Occipital lobe (tissue), 2 donors: Measurements from ENCODE around the gene CDK5RAP3. TPM values are rescaled to one million over a fixed set of nuclear protein-coding genes. Genes with fewer than 3 reads are reported as not detected.
"Not testable (repeated sequence)": the region's sequence is repeated elsewhere in the genome, so short reads cannot be mapped to it uniquely, and the experiment has no call there.

ENCODE experiments used
- DNase-seq: peaks from one replicate; lab custom pipeline; 2025; lab: John Stamatoyannopoulos, UW
- total RNA-seq: library from RNA; depleted of rRNA; stranded (reverse); fragments of >200 nt; gene quantifications from one replicate; pipeline ENCODE4 v1.2.3, GENCODE V29; 2014

CDK5RAP3 gene
- total RNA-seq, 1 donor from 2014 or later, result 61.6 TPM

DNA sequence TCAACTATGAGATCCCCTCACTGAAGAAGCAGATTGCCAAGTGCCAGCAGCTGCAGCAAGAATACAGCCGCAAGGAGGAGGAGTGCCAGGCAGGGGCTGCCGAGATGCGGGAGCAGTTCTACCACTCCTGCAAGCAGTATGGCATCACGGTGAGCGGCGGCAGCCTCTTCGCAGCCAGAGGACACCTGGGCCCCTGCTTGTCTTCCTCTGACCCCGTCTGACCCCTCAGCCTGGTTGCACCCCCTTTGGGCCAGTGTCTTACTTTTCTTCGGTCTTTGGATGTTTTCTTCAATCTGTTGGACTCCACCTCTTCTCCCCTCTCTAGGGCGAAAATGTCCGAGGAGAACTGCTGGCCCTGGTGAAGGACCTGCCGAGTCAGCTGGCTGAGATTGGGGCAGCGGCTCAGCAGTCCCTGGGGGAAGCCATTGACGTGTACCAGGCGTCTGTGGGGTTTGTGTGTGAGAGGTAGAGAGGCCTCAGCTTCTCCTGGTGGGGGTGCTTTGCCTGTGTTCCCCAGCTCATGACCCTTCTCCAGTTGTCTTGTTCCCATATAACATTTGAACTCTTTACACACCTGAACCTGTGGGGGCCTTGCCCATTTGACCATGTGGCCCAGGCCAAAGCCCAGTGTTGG is 4.4 kb downstream of the CDK5RAP3 start:
- DNase-seq, result no peak

DNA sequence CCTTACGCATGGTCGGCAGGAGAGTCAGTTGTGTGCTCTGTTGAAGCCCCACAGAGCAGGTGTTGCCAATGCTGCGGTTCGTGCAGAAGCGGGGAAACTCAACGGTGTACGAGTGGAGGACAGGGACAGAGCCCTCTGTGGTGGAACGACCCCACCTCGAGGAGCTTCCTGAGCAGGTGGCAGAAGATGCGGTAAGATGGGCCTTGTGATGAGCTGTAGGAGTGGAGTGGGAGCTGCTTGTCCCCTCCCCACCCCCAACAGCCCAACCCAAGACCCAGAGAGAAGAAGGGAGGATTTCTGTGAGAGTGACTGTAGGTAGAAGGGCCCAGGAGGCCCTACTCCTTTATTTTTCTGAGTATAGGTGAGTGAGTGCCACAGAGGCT is 4.9 kb downstream of the CDK5RAP3 start:
- no peak for DNase-seq

DNA sequence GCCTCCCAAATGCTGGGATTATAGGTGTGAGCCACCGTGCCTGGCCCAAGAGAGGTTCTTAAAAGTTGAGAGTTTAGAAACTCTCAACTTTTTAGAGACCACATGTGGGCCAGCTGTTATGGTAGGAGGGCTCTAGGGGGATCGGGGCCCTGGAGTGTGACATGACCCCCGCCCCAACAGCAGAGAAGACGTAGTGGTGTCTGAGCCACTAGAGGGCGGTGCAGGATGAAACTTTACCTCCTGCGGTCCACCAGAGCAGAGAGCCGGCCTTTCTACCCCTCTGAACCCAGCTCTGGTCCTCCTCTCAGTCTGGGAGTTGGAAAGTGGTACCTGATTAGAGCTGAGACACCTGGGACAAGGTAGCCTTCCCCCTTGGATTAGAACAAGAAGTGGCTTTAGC is 7.4 kb downstream of the CDK5RAP3 start:
- DNase-seq, result no peak

DNA sequence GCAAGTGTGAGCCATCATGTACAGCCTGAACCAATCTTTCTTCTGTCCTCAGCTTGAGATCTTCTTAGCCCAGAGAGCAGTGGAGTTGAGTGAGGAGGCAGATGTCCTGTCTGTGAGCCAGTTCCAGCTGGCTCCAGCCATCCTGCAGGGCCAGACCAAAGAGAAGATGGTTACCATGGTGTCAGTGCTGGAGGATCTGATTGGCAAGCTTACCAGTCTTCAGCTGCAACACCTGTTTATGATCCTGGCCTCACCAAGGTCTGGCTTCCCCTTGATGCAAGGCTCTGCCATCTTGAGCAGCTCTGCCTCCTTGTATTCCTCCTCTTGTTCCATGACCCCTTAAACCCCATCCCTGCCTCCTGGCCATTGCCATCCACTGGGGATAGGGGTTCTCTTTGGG is 9.6 kb downstream of the CDK5RAP3 start:
- no peak for DNase-seq

DNA sequence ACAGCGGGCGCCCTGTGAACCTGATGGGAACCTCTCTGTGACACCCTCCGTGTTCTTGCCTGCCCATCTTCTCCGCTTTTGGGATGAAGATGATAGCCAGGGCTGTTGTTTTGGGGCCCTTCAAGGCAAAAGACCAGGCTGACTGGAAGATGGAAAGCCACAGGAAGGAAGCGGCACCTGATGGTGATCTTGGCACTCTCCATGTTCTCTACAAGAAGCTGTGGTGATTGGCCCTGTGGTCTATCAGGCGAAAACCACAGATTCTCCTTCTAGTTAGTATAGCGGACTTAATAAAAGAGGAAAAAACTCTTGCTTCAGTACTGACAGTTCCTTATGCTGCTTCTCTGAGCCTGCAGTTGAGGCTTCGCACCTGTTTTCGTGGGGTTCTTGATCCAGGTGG is 10.5 kb downstream of the CDK5RAP3 start:
- DNase-seq, result no peak

DNA sequence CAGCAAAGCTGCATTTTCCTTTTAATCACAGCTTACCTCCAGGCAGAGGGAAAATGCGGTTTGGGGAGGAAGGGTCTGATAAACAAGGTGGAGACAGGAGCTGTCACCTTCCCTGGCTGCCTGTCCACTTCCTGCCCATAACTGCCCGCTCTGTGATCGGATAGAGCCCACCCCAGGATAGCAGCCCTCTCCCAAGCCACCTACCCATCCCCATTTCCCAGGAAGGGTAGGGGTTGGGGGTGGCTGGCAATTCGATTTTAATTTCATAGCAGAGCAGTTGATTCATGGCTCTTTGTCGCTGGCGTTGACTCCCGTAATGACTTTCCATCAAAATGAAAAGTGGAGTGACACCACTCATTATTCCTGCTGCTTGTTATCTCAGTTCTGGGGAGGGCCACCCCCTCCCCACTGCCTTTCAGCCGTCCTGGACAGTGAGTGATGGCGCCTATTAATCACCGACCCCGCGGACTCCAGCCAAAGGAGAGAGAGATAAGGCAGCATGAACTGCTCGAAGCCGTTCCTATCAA is 11.2 kb downstream of the CDK5RAP3 start:
- DNase-seq, result no peak

DNA sequence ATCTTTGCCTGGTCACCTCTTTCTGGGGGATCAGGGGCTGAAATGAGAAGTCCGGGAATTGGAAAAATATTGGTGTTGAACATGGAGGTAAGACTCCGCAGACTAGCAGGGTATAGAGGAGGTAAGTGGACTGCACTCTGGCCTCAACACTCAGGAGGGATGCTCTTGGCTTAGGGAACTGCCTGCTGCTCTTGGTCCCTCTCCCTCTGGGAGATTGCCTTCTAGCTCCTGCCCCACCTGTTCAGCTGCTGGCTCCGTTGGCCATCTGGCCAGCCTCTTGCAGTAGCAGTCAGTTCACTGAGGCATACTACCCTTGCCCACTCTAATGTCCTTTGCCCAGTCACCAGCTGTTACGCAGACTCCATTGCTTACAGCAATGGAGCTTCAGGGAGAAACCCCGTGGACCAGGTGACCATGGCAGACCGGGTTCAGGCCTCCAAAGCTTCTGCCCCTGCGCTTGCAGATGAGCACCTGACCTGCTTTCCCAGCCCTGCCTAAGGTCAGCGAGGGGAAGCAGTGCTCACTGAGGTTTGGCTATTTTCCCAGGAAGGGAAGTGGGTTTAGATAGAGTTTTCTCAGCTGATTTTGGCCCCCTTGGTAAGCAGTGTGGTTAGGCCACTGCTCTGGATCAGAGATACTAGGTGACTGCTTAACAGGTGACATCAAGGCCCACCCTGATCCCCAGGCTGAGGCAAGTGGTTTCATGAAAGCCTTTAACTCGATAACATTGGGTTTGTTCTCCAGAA is 11.9 kb downstream of the CDK5RAP3 start:
- DNase-seq, result no peak

DNA sequence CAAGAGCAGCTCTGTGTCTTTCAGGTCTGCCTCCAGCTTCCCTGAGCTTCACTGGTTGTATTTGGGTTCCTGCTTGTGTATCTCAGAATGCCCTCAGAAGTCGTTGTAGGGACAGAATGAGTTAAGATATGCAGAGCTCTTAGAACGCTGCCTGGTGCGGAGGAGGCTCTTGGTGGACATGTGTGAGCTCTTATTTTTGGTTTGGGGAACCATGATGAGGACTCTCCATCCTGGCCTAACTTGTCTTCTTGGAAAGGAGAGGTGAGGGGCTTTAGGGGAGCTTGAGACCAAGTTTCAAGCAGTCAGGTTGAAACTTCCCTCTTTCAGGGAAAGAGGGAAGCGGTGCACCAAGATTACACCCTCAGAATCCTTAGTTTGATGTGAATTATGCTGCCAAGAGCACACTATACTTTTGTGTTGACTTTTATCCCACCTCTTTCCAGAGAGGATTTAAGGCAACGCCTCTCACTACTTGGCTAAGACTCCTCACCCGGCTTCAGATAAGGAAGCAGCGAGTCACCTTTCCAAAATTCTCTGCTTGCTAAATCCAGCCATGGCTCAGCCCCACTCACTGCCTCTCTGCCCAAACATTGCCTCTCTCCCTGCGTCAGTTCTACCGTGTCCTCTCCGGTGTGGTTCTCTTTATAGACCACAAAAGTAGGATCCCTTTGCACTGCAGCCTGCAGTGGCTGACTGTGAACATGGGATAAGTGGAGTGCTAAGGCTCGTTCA is 12.7 kb downstream of the CDK5RAP3 start:
- DNase-seq, result no peak

DNA sequence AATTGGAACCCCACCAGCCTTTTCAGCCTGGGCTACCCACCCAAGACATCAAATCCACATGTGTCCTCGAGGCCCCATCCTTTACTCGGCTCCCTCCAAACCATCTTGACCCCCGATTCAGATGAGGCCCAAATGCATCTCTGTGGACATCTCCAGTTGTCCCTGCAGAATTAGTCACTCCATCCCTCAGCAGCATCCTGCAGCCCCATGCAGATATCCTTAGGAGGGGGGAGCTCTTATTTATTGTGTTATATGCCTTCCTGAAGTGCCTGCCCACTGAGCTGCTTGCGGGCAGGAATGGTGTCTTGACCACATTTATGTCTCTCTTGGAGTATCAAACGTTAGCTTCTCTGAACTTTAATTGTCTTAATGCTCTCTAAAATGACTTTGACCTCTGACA is 15.6 kb downstream of the CDK5RAP3 start:
- DNase-seq, result no peak

DNA sequence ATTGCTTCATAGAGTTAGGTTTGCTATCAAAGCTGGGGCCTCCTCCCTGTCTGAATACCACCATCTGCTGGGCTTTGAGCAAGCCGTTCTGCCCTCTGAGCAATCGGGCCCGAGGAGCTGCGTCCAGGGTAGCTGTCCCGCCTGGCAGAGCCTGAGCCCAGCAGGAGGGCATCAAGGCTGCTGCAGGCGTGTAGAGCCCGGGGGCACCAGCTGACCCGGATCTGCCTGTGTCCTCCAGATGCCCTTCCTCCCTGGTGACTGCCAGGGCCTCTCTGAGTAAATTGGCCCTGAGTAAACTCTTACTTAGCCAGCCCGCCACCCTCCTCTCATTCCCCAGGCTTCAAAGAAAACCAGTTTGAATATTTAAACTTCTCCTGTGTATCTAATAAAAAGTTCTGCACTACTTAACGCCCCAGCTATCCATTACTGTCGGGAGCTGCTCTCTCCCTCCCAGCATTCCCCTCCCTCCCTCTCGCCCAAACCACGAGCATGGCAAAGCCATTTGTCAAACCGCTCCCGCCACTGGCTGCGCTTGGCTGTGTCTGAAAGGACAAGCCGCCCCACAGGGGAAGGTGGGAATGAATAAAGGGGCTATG is 16.4 kb downstream of the CDK5RAP3 start:
- DNase-seq, result no peak

DNA sequence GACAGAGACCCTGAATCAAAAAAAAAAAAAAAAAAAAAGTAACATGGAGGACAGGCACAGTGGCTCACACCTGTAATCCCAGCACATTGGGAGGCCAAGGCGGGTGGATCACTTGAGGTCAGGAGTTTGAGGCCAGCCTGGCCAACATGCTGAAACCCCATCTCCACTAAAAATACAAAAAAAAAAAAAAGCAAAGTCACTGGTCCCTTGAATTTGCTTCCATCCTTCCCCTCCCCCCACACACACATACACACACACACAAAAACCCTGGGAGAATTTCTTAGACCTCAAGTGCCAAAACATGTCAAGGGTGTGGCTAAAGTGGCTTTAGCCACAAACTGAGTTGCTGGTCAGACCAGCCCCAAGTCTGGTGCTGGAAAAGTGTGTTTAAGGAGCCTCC is 17.5 kb downstream of the CDK5RAP3 start:
- not testable (repeated sequence) for DNase-seq

DNA sequence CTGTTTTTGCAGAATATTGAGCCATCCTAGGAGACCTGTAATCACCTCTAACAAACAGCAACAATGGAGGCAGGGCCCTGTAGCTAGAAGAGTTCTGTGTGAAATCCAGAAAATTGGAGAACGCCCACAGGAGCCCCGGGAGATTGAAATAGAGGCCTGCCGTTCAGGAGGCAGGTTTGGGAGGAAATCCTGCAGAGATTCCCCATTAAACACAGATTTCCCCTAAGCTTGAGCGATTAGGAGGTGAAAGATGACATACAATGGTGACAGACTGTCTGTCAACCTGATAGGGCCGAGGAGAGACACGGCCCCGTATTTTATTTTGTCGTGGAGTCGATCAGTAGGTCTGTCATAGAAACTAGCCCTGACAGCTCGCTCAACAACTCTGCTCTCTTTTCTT is 18.2 kb downstream of the CDK5RAP3 start:
- DNase-seq, result no peak

DNA sequence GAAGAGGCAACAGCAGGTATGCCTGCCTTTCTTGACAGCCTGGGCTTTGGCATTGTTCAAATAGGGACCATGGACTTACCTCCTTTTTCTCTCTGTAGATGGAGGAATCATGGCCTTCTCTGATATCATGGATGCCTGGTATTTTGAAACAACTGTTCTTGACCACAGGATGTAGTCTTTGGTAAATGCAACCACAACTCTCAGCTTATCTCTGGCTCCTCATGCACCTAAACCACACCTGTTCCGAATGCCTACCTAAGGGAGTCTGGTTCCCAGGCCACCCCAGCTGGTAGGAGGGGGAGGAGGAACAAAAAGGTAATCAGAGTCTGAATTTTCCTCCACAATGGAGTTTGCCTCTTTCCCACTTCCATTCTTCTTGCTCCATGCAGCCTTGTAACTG is 18.8 kb downstream of the CDK5RAP3 start:
- DNase-seq, result no peak

DNA sequence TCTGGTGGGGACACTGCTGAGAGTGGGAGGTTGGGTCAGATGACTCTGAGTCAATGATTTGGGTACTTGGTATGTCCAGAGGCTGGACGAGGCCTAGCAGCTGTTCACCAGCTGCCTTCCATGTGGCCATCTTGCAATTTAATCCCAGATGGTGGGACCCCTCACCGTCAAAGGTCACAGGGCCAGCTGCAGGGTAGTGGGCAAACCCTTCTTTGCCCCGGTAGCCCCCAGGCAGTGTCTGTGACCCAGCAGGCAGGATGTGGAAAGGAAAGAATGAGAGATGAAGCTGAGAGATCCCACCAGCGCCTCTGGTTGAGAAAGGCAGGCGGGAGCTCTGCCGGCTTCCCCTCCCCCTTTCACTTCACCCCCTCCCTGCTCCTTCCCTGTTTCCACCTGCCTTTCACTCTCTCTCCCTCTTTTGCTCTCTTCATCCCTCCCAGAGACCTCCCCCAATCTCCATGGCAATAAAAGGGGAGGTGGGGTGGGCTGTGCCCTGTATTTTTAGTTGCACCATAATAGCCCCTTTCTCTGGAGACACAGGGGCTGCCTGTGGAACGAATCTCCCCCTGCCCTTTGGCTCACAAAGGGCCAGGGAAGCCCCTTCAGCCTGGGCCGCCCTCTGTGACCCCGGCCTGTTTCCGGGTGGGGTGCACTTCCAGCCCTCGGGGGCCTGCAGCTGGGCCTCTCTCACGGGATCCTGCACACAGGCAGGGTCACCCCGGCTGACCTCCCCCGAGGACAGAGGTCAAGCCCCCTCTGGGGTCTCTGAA is 20.2 kb downstream of the CDK5RAP3 start:
- no peak for DNase-seq

DNA sequence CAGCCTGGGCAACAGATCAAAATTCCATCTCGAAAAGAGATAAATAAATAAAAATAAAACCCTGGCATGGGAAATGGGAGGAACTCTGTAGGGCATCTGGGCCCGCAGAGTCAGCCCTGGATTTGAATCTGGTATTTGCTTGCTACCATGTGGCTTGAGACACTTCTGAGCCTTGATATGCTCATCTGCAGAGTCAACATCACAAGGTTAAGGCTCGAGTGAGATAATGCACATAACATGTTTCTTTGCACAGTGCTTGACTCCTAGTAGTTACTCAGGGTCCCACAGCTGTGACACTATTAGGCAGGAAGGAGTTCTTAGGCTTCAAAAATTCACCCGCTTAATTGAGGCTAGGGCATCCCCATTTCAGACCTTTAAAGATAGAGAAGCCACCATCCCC is 21.3 kb downstream of the CDK5RAP3 start:
- DNase-seq, result no peak

DNA sequence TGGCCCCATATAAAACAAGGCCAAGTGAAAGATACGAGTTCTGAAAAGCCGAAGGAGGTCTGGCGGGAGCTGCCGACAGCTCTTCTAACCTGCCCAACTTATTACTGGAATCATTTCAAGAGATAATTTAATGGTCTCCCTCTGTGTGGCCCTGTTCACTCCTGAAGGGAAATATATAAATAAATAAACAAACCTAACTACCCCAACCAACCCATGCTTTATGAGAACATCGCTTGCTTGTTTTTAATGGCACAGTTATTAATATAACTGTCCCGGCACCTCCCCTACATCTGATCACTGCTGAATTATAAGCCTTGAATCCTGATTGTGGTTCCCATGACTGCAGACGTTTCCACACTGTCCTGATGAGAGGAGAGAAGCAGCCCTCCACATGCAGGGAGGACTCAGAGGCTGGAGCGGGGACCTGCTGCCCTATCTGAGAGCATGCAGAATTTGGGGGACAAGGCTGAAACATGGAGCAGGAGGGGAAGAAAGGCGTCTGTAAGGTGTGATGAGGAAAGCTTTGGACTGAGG is 22.2 kb downstream of the CDK5RAP3 start:
- DNase-seq, result no peak

DNA sequence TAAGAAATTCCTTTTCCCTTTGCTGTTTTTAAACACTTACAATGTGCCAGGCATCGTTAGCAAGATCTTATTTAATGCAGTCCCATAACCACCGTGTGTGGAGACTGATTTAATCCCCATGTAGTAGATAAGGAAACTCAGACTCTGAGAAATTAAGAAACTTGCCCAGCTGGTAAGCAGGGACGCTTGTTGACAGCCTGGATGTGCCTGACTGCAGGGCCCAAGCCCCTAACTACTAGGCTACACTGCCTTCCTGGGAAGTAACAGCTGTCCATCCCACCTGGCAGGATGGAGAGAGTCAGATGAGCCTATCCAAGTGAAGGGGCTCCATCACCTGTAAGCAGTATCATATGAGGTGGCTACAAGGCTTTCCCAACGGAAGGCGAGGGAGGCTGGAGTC is 23.1 kb downstream of the CDK5RAP3 start:
- DNase-seq, result no peak

DNA sequence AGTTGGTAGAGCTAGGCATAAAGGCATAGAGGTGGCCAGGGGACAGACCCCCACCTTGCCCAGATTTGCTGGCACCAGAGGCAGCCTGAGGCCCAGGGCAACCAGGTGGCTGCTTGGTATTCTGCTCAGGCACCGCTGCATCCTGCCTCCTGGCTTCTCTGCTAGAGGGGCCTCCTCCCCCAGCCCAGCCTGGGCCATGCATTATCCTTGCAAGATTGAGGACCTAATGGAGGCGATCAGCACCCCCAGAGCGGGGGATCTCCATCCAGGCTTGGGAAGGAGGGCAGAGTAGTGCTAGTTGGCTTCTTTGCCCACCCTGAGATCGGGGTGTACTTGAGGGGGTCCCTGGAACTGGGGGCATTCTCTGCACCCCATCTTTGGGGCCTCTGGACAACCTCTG is 23.8 kb downstream of the CDK5RAP3 start:
- no peak for DNase-seq

DNA sequence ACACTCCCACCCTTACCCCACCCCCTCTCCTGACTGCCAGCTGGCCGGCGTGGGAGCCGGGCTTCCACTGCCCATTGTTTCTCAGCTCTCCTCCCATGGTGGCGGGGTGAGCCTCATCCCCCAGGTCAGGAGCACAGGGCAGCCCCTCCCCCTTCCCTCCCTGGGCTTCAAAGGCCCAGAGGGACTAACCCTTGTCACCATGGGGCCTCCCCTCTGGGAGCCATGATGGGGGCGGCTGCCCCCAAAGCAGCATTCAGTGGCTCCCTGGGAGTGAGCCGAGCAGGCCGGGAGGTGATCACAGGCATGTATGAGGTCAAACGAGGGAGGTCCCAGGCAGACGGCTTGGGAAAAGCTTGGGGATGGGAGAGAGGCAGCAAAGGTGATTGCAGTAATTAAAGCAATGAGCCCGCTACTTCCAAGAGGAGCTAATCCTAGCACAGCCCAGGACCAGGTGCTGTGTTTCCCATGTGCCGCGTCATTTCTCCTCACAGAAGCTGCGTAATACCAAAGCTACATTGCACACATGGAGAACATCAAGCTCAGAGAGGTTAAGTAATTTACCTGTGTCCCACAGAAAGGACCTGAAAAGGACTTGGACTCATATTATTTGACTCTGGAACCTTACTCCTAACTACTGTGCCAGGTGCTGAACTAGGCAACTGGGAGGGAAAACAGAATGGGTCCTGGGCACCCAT is 24.5 kb downstream of the CDK5RAP3 start:
- no peak for DNase-seq

DNA sequence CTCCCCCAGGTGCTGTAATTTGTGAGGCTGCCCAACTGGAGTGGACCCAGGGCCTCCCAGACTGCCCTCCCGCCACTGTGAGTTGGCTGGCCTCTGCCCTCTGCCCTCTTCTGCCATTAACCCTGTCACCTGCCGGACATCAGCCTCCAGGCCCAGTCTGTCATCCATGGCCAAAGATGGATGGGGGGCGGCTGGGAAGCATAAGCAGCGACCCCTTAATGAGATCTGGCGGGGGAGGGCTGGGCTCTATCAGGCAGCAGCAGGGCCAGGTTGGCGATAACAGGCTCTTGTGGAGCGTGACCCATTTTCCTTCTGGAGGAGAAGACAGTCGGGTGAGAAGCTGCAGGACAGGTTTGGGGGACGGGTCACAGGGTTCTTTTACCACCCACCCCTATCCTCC is 25.3 kb downstream of the CDK5RAP3 start:
- no peak for DNase-seq
